Epidermal melanocyte (primary cell): ENCODE results near the gene PPP1R13B.

Experiments used
- DNase-seq: peaks from one replicate; pipeline ENCODE4 v3.0.0; 2011; ENCODE audit warnings: low spot score; ENCODE audit not compliant: insufficient read length

The PPP1R13B gene

DNA sequence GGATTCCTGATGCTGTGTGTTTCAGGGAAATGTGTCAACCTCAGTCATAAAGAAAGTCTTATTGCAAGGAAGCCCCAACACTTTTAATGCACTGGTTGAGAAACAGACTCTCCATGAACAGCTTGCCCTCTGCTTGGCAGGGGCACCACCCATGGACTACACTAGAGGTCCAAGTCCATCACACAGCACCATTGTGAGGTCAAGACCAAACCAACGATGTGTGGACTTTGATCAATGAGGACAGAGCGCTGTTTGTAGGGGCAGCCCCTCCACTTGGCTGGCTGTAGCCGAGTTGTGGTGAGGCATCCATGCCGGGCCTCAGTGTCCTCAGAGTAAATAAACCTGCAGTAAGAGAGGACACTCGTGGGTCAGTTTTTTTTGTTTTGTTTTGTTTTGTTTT lies 102.0 kb downstream of the PPP1R13B start:
- no peak for DNase-seq

DNA sequence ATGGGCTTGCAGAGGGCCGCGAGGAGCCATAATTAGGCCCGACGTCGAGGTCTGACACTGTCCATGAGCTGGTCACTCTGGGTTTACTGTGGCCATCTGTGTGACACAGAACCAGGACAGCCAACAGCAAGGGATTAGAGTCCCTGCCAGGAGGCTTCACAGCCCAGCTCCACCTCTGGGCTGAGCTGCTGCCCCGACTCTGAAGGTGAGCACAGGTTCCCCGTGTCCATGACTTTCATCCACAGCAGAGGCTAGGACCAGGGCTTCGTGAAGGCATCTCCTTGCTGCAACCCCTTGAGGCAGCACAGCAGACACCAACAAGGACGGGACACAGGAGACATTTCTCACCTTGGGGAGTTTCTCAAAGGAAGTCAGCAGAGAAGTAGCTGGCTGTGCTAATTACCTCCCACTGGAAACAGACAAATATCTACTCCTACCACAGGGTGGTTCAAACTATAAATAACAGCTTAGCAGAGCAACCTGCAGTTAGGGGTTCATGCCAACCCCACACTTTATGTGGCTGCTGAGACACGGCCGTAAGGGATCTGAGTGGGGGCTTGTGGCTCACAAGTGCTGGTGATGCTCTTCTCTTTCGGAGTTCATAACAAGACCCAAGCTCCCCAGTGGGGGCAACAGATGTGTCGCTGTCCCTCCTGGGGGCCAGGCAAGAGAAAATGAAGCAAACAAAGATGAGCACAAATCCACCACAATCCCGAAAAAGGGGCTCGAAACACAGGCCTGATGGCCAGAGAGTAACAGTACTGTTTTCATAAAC lies 102.6 kb downstream of the PPP1R13B start:
- no peak for DNase-seq

DNA sequence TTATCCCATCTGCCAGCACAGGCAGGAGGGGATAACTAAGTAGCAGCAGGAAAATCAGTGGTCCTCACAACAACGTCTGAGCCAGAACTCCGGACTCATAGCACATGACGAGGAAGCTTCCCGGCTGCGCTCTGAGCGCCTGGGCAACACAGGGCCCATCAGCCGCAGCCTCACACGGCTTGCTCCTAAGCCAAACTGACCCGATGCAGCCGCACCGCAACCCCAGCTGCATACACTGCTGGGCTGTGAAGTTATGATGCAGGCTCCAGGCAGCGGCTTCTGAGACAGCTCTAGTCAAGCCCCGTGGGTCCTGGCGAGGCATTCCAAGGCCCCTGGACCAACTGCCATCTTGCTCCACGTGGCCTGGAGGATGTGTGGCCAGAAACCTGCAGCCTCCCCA lies 103.7 kb downstream of the PPP1R13B start:
- no peak for DNase-seq

DNA sequence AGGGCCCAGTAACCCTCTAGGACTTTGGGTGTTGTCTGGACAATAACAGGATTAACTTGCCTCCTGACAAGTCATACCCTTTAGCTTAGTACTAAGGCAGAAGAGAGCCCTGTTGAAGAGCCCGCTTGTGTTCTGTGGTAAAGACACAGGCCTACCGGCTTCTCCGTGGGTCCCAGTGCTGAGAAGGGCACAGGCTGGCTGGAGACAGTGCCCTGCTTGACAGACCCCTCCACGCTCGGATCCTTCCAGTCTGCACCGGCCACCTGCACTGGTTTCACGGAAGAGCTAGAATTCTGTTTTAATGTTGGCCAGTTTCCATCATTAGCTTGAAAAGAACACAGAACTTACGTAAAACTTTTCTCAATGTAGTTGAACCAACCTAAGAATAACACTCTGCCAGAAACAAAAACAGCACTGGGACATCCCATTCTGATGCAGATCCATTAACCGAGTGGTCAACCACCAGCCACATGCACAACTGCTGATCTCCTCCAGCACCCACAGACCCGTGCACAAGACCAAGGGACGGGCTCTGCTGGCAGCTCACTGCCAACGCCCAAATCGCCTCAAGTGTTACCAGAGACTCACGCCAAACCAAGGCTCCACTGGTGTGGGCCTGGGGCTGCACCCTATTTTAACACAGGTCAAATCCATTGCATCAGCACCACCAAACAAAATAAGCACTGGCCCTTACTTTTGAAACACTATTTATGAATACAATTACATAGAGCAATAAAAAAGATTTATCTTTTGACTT lies 104.7 kb downstream of the PPP1R13B start:
- no peak for DNase-seq

DNA sequence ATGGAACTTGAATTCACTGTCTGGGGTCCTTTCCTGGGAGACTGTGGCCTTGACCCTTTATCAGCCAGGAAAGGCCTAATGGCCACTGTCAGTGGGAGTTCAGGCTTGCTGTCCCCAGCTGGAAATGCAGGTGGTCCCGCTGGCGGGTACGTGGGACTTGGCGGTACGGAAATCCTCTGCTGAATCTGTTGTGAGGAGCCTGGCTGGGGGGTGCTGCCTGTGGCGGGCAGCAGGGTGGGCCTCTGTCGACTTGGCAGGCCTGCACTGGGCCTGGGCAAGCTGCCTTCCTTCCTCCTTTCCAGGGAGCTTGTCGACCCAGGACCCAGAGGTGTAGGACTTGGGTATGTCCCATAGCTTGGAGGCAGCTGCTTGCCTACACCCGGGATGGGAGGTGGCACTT lies 105.5 kb downstream of the PPP1R13B start:
- DNase-seq, result no peak

DNA sequence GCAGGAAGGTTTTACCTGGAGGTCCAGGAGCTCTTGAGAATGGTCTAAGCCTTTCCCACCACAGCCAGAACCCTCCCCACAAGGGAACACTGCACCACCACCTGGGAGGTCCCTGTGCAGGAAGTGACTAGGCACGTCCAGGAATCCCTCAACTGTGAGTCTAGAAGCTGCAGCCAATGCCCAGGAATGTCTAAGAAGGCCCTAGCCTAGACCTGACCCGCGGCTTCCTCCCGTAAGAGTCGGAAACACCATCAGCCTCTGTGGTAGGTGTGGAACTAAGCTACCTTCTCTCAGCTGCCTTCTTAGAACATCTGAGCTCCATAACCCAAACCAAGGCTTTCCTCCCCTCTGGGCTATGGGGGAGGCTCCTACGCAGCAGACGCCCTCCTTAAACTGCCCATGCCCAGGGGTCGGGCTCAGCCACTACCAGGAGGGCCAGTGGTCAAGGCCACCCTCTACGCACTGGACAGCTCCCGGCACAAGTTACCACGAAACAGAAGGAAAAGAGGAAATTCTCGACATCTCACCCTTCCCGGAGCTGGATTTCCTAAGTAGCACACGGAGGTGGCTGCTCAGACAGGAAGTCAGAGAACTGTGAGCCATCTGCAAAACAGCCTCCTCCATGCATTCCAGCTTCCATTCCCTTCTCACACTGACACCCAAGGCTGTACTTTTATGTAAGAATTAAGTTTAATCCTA lies 106.2 kb downstream of the PPP1R13B start:
- no peak for DNase-seq

DNA sequence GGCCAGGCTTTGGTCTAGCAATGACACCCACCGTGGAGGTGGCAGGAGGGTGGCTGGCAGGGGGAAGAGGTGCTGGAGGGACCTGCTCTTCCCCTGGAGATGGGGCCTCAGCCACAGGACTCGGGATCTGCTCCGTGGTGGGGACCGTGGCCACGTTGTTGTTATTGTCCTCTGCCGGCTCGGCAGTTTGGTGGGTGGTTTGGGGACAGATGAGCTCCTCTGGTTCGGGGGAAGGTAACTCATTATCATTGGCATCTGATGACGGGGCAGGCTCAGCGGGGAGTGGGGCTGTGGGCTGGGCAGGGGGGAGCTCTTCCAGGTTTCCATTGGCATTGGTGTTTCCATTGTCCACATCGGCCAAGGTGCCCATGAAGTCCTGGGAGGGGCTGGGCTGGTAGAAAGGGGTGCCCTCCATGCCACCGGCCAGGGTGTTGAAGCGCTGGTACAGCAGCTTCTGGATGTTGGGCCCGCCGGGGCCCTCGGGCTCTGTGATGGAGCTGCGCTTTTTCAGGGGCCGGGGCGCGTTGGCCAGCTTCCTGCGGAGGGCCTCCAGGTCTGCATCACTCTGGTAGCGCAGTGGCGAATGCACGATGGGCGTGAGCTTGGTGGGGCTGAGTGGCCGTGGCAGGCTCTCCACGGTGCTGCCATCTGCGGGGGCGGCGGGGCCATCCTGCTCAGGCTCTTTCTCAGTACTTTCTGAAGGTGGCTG lies 107.4 kb downstream of the PPP1R13B start:
- no peak for DNase-seq

DNA sequence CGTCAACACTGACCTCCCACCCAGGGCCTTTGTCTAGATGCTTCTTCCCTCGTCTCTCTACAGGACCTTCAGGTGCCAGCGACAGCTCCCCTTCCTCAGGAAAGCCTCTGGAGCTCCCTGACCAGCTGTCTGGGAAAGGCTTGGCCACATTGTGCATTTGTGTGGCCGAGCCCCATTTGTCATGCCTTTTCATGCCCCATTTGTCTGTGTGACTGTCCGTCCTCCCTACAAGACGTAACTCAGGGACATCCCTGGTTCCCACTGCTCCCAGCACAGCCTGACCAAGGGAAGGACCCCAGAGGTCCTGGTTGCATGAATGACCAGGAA lies 107.9 kb downstream of the PPP1R13B start:
- DNase-seq, result no peak

DNA sequence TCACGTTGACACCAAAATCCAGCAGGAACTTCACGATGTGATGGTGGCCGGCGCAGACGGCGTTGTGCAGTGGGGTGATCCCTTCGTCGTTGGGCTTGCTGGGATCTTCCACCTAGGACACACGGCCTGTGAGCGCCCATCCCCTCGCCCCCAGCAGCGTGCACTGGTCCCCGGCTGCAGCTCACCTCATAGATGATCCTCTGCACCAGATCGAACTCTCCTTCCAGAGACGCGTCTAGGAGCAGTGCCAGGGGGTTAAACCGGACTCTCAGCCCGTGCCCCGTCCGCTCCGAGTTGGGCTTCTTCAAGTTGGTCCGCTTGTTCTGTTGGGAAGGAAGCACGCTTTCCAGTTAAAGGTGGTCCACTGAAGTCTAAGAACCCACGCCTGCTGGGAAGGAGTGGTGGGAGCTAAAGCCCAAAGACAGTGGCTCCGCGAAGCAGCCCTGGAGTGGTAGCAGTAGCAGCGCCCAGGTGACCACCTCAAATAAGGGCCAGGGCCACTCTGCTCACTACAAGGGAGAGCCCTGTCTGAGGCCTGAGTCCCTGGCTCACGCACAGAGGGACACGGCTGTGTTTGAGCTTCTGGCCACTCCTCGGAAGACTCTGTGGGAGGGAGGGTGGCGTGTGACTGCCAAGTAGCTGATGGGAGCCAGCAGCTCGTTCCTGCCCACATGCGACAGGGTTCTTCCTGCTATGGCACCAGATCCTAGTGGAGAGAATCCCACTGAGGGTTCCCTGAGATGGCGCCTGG lies 108.5 kb downstream of the PPP1R13B start:
- no peak for DNase-seq

DNA sequence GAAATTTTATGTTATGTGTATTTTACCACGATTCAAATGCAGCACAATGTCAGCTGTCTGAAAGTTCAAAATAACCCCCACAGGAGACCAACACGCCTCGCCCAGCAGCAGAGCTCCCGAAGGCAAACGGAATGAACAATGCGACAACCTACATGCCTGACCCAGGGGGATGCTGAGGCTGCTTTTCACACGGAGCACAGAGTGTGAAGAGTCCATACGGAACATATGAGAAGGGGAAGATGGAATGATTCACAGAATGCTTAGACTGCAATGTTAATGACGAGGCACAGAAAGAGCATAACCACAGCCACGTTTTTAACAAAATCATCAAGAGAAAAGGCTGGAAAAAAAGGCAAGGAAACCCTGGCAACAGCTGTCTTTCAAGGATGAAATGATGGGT lies 109.2 kb downstream of the PPP1R13B start:
- DNase-seq, result no peak

DNA sequence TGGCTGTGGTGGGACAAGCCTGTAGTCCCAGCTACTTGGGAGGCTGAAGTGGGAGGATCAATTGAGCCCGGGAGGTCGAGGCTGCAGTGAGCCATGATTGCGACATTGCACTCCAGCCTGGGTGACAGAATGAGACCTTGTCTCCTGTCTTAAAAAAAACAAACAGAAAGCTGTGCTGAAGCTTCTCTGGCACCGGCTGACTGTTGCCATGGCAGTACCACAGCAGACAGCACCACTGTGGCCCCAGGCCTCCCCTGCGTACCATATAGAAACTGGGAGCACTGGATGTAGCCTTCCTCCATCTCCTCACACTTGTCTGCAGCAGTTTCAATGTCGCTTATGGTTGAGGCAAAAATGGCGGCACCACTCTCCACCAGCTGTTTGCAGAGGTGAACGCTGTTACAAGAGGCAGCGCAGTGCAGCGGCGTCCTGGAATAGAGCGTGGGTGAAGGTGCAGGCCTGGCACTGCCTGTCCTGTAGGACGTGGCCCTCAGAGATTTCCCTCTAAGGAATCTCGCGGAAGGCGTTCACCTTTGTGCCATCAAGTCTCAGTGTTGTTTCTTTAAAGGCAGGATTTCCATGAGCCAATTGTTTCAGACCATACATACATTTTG lies 109.8 kb downstream of the PPP1R13B start:
- no peak for DNase-seq

DNA sequence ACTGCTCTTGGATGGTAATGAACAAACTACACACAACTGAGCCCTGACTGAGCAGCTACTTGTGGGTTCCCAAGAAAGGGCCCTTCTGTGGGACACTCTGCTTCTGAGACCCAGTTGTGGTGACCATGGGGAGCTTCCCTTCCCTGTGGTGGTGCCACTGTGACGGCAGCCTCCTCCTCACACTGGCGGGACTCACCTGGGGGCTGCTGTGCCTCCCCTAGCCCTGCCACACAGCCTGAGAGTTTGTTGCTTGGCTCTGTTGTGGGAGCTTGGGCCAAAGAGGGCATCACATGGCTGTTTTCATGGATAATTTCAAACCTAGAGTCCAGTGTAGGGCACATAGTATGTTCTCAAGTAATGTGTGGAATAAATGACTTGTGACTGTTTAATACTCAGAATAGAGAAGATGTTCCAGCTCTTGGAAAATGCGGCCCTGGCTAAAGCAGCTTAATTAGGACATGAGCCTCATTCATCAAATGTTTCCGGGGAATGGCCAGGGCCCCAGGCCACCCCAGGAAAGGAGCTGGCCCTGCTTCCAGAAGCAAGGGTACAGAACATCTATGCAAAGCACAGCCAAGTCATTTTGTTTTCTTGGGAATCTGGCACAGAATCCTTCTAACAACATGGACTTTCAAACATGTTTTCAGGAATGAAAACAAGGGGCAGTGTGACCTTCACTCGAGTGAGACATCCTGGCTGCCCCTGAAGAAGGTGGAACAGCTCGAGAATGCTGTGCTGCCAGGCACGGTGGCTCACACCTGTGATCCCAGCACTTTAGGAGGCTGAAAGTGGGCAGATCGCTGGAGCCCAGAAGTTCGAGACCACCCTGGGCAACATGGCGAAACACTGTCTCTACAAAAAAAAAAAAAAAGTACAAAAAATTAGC lies 110.6 kb downstream of the PPP1R13B start:
- no peak for DNase-seq

DNA sequence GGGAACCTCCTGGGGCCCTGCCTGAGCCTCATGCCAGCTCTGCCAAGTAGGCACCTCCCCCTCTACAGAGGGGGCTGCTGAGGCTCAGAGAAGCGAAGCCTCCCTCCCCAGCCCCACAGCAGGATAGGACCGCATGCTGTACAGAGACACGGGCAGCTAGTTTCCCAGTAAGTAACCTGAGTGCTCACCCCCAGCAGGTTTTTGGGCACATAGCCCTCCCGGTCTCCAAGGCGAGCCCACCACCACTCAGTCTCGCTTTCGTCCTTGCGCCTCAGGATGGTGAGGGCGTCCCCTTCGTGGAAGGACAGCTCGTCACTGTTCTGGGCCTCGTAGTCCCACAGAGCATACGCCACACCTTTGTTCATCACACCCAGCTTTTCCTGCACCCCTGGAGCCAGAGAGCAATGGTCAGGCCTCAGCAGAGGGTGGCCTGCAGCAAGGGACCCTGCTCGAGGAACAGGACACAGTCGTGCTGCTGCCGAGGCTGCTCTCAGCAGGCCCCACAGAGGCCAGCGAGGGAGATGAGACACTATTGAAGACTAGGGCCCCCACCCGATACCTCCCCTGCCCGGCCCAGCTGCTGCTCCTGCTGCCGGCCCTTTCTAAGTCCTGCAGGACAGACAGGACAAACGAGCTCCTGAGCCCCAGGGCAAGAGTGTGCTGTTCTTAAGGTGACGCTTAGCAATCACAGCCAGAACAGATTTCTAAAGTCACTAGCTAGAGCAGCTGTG lies 111.4 kb downstream of the PPP1R13B start:
- no peak for DNase-seq

DNA sequence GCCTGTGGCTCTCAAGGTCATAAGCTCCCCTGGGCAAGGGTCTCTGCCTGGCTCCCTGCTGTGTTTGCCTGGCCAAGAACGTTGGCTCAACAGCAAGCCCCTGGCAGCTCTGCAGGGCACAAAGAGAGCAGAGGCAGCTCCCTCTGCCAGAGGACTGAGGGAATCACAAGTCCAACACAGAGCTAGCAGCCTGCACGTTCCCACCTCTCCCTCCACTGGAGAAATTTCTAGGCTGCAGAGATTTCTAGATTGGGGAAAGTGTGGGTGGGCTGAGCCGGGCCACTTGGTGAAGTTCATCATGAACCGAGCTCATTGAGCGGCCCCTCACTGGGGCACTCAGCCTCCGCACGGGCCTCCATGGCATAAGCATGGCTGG lies 111.9 kb downstream of the PPP1R13B start:
- no peak for DNase-seq

DNA sequence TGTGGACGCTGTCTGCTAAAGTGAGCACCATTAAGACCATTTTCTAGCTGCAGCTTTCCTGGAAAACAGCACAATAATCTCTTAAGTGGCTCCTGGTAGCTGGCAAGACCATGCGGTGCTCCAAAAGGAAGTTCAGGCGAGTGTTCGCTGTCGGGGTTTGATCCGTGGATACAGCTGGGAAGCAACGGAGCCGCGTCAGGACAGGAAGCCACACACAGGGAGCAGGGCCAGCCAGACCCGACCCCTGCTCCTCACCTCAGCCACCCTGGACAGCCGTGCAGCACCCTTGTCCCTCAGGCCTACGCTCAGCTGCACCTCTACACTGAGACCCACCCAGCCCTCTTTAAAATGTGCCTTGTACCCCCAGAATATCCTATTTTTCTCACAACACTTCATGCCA lies 112.4 kb downstream of the PPP1R13B start:
- no peak for DNase-seq

DNA sequence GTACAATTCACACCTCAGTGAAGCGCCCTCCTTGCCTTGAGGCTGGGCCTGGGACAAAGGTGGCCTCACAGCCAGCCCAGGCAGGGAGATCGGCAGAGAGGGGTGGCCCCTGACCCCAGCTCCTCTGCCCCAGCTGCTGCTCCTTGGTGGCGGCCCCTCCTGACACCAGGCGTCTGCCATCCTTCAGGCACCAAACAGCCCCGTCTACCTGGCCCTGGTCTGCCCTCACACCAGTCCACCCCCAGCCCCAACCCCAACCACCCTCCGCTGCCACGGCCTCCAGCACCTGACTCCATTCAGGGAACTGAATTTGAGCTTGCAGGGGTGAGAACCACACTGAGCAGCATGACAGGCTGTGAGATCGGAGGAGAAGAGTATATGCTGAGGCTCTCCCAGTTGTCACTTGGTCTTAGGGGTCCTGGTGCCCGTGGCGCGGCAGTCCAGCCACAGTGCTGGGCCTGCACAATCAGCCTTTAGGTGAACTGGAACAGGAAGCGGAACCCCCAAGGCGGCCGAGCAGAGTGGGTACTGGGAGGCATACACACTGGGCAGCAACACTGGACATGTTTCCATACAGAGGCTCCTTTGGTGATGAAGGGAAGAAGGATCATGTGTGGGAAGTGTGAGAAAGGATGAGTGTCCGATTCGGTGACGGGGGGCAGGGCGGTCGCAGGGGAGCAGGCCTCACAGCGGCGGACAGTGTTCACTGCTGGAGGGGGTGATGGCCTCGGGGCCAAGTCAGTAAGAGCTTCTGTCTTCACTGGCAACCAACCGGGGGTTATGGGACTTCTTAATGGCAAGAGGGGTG lies 113.1 kb downstream of the PPP1R13B start:
- no peak for DNase-seq

DNA sequence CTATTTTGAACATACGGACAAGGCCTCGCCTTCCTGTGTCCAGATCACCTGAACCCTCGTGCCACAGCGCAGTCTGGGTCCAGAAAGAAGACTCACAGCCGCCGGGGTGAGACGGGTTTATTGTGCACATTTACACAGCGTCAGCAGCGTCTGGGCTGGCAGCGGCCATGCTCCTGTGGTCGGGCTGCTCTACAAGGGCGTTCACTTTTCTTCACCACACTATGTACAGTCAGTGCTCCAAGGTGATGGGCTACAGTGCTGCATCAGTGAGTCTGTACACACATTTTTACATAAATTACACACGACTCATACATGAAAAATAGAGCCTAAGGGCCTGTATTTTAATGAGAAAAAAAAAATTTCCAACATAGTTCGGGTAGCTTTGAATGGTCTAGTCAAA lies 113.7 kb downstream of the PPP1R13B start:
- DNase-seq, result no peak
